Measurements from ENCODE around the gene TRIM31. TPM values are rescaled to one million over a fixed set of nuclear protein-coding genes. Genes with fewer than 3 reads are reported as not detected.

Gene TRIM31
- polyA plus RNA-seq, 2 of the 4 experiments (the other 2 are of a cell fraction): 2.9 to 3.2 TPM

- ChIA-PET POLR2A (no interaction called here), CTCF (interaction anchor here (0.7 to 1.9 kb wide), 3 partner anchors 11 to 27 kb away, joined by 3 to 6 read pairs (median 3); no protein-coding TSS in a partner anchor)
- DNase-seq (ENCODE audit: low read depth in 1 of 2, low spot score in 1 of 2) (no peak), ATAC-seq (no peak), FAIRE-seq (no peak)
- peaks cover 33% of the 10 kb centered on the region for H3K4me1 ChIP-seq
- 43% methylated on average over 4 of the region's 4 CpGs for WGBS (ENCODE audit: missing lambda C conversion rate)
- H3K9me3 ChIP-seq: no peaks in the 10 kb centered on the region
- TF ChIP-seq MAFK (IDR thresholded peaks at IDR 0.05; ENCODE audit: partially characterized antibody): no peak
- no peak for TF ChIP-seq RAD21 (conservative IDR thresholded peaks at IDR 0.05 in 1 of 2, IDR thresholded peaks at IDR 0.05 in 1 of 2)
- no peak for TF ChIP-seq CTCF (IDR thresholded peaks at IDR 0.05)
- TF ChIP-seq HOXB5 (CRISPR knock-in tag; IDR thresholded peaks at IDR 0.05): no peak
- no peak for TF ChIP-seq SREBF2 (IDR thresholded peaks at IDR 0.05)
- no peak for TF ChIP-seq NR3C1 (IDR thresholded peaks at IDR 0.05)
- TF ChIP-seq, protein P1, sequence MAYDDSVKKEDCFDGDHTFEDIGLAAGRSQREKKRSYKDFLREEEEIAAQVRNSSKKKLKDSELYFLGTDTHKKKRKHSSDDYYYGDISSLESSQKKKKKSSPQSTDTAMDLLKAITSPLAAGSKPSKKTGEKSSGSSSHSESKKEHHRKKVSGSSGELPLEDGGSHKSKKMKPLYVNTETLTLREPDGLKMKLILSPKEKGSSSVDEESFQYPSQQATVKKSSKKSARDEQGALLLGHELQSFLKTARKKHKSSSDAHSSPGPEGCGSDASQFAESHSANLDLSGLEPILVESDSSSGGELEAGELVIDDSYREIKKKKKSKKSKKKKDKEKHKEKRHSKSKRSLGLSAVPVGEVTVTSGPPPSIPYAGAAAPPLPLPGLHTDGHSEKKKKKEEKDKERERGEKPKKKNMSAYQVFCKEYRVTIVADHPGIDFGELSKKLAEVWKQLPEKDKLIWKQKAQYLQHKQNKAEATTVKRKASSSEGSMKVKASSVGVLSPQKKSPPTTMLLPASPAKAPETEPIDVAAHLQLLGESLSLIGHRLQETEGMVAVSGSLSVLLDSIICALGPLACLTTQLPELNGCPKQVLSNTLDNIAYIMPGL (CRISPR knock-in tag; IDR thresholded peaks at IDR 0.05; ENCODE audit: borderline replicate concordance): no peak
- no peak for TF ChIP-seq MAZ (IDR thresholded peaks at IDR 0.05; ENCODE audit: borderline replicate concordance, low read depth, low read length)
- no peak for TF ChIP-seq FOXS1 (CRISPR knock-in tag; IDR thresholded peaks at IDR 0.05)
- TF ChIP-seq EHF (CRISPR knock-in tag; IDR thresholded peaks at IDR 0.05): no peak
- TF ChIP-seq RARB (CRISPR knock-in tag; IDR thresholded peaks at IDR 0.05): no peak
- no peak for TF ChIP-seq BHLHE40 (IDR thresholded peaks at IDR 0.05; ENCODE audit: low read depth, low read length)
- TF ChIP-seq HOXA7 (CRISPR knock-in tag; IDR thresholded peaks at IDR 0.05): no peak
- no peak for TF ChIP-seq EHMT2 (IDR thresholded peaks at IDR 0.05; ENCODE audit: low read depth)
- TF ChIP-seq CHD4 (IDR thresholded peaks at IDR 0.05; ENCODE audit: borderline replicate concordance): no peak
- TF ChIP-seq EP300 (IDR thresholded peaks at IDR 0.05): no peak
- no peak for TF ChIP-seq POLR2A (IDR thresholded peaks at IDR 0.05; ENCODE audit: low read length)
- no peak for TF ChIP-seq HOXB13 (CRISPR knock-in tag; IDR thresholded peaks at IDR 0.05; ENCODE audit: low read depth)
- no peak for TF ChIP-seq SMC3 (IDR thresholded peaks at IDR 0.05)
- H3K4me2 ChIP-seq: no peak overlapping the region
- no peak overlapping the region for H3K4me3 ChIP-seq
- H3K27ac ChIP-seq: no peak overlapping the region
Observed at GRCh38 chr6:30152016-30152673, 39.3 kb upstream of the TRIM31 start.

- Histone ChIP-seq H3K27ac (no peak overlapping the region), H3K4me1 (peaks cover 29% of the 10 kb centered on the region), H3K4me3 (no peak overlapping the region), H3K4me2 (no peak overlapping the region), H3K9me3 (no peaks in the 10 kb centered on the region)
- ATAC-seq (no peak), FAIRE-seq (no peak), DNase-seq (ENCODE audit: low read depth in 1 of 2, low spot score in 1 of 2) (no peak)
- ChIA-PET POLR2A (no interaction called here), CTCF (interaction anchor here (0.7 to 1.9 kb wide), 3 partner anchors 11 to 27 kb away, joined by 3 to 6 read pairs (median 3); no protein-coding TSS in a partner anchor)
- TF ChIP-seq EHMT2 (IDR thresholded peaks at IDR 0.05; ENCODE audit: low read depth): no peak
- TF ChIP-seq, protein P2, sequence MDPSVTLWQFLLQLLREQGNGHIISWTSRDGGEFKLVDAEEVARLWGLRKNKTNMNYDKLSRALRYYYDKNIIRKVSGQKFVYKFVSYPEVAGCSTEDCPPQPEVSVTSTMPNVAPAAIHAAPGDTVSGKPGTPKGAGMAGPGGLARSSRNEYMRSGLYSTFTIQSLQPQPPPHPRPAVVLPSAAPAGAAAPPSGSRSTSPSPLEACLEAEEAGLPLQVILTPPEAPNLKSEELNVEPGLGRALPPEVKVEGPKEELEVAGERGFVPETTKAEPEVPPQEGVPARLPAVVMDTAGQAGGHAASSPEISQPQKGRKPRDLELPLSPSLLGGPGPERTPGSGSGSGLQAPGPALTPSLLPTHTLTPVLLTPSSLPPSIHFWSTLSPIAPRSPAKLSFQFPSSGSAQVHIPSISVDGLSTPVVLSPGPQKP (IDR thresholded peaks at IDR 0.05; ENCODE audit: low read depth, low read length): no peak
- no peak for TF ChIP-seq MAZ (IDR thresholded peaks at IDR 0.05; ENCODE audit: borderline replicate concordance, low read depth, low read length)
- TF ChIP-seq RAD21 (conservative IDR thresholded peaks at IDR 0.05 in 1 of 2, IDR thresholded peaks at IDR 0.05 in 1 of 2): no peak
- no peak for TF ChIP-seq GATA3 (IDR thresholded peaks at IDR 0.05; ENCODE audit: borderline replicate concordance)
- no peak for TF ChIP-seq ZNF302 (CRISPR knock-in tag; IDR thresholded peaks at IDR 0.05)
- no peak for TF ChIP-seq FOSL2 (IDR thresholded peaks at IDR 0.05)
- TF ChIP-seq FOSL2 (CRISPR knock-in tag; IDR thresholded peaks at IDR 0.05): no peak
- no peak for TF ChIP-seq RCOR1 (IDR thresholded peaks at IDR 0.05; ENCODE audit: low read depth, low read length)
- TF ChIP-seq USF2 (IDR thresholded peaks at IDR 0.05): no peak
- no peak for TF ChIP-seq ZFP36 (IDR thresholded peaks at IDR 0.05; ENCODE audit: borderline replicate concordance, partially characterized antibody)
- TF ChIP-seq RARB (CRISPR knock-in tag; IDR thresholded peaks at IDR 0.05): no peak
- TF ChIP-seq TFCP2L1 (CRISPR knock-in tag; IDR thresholded peaks at IDR 0.05): no peak
- WGBS (ENCODE audit: missing lambda C conversion rate): 77% methylated on average over 3 of the region's 3 CpGs
Observed at GRCh38 chr6:30151580-30151979, 38.7 kb upstream of the TRIM31 start.
